ENCODE data around the gene KIF20A.
"Not testable (repeated sequence)": the region's sequence is repeated elsewhere in the genome, so short reads cannot be mapped to it uniquely, and the experiment has no call there.

The KIF20A gene

DNA sequence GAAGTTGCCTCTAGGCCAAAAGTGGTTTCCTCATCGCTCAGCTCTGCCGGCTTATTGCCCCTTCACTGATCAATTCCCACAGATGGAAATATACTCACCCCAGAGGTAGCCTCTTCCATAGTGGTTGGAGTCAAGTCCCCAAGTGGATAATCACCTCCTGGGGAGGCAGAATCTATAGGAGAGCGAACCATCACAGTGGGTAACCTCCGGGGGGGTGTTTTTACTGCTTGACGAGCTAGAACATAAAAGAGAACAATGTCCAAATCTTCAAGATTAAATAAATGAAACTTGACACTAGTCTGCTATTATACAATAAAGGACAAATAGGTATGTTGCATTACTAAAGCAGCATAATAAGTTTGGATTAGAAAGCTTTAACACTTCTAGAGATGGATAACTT lies 9.8 kb upstream of the KIF20A start:
- TF ChIP-seq ZNF274 (IDR thresholded peaks at IDR 0.05; ENCODE audit: low read depth, low read length), result no peak
- no peak overlapping the region for H3K4me3 ChIP-seq (ENCODE audit: low read length)

DNA sequence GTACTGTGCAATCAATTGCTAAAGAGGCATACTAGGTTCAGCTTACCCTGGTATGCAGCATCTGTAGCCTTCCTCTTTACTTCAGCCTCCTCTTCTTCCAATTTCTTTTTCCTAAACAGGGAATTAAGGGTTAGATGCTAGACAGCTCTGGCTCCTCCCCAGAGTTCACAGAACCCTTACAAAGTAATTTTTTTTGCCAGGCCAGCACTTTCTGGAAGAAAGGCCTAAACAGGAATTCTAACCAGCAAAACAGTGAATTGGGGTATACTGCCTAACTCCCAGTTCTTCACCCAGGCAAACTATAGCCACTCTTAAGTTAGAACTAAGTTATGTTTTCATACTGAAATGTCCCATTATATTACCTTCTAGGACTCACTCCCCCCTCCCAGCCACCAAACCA lies 8.6 kb upstream of the KIF20A start:
- no peak overlapping the region for H3K4me3 ChIP-seq (ENCODE audit: low read length)
- TF ChIP-seq ZNF274 (IDR thresholded peaks at IDR 0.05; ENCODE audit: low read depth, low read length), result no peak

- TF ChIP-seq ZNF274 (IDR thresholded peaks at IDR 0.05; ENCODE audit: low read depth, low read length), result no peak
- H3K4me3 ChIP-seq (ENCODE audit: low read length), result peak overlapping the region; percentile 99
These were observed 884 bp upstream of the KIF20A start for GRCh38 chr5:138177941-138178515.

DNA sequence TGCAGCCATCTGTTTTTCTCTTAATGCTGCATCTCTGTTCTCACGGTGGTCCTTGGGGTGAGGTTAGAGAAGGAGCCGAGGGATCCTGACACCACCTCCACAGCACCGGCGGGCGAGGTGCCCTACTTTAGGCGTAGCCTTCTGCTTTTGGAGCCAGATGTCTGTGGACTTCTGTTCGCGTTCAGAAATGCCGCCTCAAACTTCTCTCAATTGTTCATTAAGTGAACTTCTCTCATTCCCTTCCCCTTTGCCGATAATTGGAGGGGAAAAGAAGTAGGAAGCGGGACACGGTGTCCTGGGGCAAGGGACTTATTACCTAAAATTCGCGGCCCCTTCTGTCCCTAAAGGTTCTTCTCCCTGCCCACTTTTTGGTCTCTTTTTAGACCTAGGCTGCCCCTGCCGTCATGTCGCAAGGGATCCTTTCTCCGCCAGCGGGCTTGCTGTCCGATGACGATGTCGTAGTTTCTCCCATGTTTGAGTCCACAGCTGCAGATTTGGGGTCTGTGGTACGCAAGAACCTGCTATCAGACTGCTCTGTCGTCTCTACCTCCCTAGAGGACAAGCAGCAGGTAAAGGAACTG lies 455 bp downstream of the KIF20A start:
- TF ChIP-seq ZNF274 (IDR thresholded peaks at IDR 0.05; ENCODE audit: low read depth, low read length), result no peak
- peak overlapping the region; percentile 99 for H3K4me3 ChIP-seq (ENCODE audit: low read length)

DNA sequence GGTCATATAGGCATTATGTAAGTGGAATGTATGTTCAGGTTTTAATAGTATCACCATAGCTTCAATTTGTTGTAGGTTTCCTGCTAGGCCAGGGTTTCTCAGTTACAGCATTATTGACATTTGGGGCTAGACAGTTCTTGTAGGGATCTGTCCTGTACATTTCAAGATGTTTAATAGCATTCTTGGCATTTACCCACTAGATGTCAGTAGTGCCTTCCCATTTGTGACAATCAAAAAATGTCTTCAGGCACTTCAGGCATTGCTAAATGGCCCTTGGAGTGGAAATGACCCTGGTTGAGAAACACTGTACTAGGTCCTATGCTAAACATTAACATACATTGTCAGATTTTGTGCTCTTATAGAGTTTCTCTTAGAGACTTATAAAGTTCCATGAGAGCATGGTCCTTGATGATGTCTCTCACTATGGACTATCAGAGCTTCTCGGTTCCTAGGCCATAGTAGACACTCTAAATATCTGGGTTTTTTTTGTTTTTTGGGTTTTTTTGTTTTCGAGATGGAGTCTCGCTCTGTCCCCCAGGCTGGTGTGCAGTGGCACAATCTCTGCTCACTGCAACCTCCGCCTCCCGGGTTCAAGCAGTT lies 1.4 kb downstream of the KIF20A start:
- no peak for TF ChIP-seq ZNF274 (IDR thresholded peaks at IDR 0.05; ENCODE audit: low read depth, low read length)
- peak overlapping the region; percentile 99; the same call in 1 of the 2 replicates for H3K4me3 ChIP-seq (ENCODE audit: low read length)

GRCh38 chr5:138180841-138181240 lies 1.9 kb downstream of the KIF20A start:
- H3K4me3 ChIP-seq (ENCODE audit: low read length), result no peak overlapping the region
- no peak for TF ChIP-seq ZNF274 (IDR thresholded peaks at IDR 0.05; ENCODE audit: low read depth, low read length)

- TF ChIP-seq ZNF274 (IDR thresholded peaks at IDR 0.05; ENCODE audit: low read depth, low read length), result no peak
- H3K4me3 ChIP-seq (ENCODE audit: low read length), result no peak overlapping the region
These were observed 3.9 kb downstream of the KIF20A start for GRCh38 chr5:138182808-138183207.

GRCh38 chr5:138186002-138186447 lies 7.1 kb downstream of the KIF20A start:
- H3K4me3 ChIP-seq (ENCODE audit: low read length), result no peak overlapping the region
- TF ChIP-seq ZNF274 (IDR thresholded peaks at IDR 0.05; ENCODE audit: low read depth, low read length), result no peak

DNA sequence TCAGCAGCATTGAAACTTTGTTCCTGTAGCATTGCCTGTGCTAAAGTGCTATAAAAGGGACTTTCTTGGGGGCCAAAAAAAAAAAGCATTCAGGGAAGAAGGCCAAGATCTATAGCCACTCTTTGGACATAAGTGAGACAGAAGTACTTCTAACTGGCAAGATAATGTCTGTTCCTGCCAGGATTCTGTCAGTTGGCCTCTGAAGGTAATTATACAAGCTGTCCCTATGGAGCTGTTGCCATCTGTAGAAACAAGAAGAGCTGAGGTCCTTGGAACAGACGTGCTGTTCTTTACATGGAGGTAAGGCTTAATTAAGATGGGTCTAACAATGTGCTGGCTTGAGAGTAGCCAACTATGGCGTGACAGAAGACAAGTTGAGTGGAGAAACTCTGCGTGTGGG lies 9.7 kb downstream of the KIF20A start:
- no peak overlapping the region for H3K4me3 ChIP-seq (ENCODE audit: low read length)
- no peak for TF ChIP-seq ZNF274 (IDR thresholded peaks at IDR 0.05; ENCODE audit: low read depth, low read length)

DNA sequence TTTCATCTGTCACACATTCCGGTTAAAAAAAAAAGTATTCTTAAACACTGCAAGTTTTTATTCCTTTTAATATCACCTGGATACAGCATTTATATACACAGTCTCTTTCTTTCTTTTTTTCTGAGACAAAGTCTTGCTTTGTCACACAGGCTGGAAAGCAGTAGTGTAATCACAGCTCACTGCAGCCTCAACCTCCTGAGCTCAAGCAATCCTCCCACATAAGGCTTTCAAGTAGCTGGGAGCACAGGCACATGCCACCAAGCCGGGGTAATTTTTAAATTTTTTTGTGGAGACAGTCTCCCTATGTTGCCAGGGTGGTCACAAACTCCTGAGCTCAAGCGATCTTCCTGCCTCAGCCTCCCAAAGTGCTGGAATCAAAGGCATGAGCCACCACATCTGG lies 13.9 kb downstream of the KIF20A start:
- no peak overlapping the region for H3K4me3 ChIP-seq (ENCODE audit: low read length)
- TF ChIP-seq ZNF274 (IDR thresholded peaks at IDR 0.05; ENCODE audit: low read depth, low read length), result no peak

DNA sequence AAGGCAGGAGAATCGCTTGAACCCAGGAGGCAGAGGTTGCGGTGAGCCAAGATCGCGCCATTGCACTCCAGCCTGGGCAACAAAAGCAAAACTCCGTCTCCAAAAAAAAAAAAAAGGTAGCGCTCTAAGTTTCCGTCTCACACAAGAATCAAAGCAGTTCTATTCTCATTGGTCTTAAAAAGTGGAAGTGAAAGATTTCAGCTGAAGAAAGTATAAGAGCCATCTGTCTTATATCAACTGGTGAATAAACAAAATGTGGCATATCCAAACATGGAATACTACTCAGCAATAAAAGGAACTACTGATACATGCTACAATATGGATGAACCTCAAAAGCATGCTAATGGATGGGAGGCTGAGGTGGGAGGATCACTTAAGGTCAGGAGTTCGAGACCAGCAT lies 14.9 kb downstream of the KIF20A start:
- H3K4me3 ChIP-seq (ENCODE audit: low read length), result not testable (repeated sequence)

GRCh38 chr5:138210985-138211384 lies 32.1 kb downstream of the KIF20A start:
- no peak overlapping the region for H3K4me3 ChIP-seq (ENCODE audit: low read length)
- TF ChIP-seq ZNF274 (IDR thresholded peaks at IDR 0.05; ENCODE audit: low read depth, low read length), result no peak

GRCh38 chr5:138212828-138213160 lies 33.9 kb downstream of the KIF20A start:
- TF ChIP-seq ZNF274 (IDR thresholded peaks at IDR 0.05; ENCODE audit: low read depth, low read length), result no peak
- peak overlapping the region; percentile 82 for H3K4me3 ChIP-seq (ENCODE audit: low read length)

- no peak for TF ChIP-seq ZNF274 (IDR thresholded peaks at IDR 0.05; ENCODE audit: low read depth, low read length)
- peak within 1 kb of the TSS; percentile 82 for H3K4me3 ChIP-seq (ENCODE audit: low read length)
These were observed 34.5 kb downstream of the KIF20A start, which contains the start of gene CDC23 for GRCh38 chr5:138213161-138214029. Gene CDC23, minus strand, starts transcription at chr5:138213323. Its CDS starts 11 bp downstream, at chr5:138213312.

DNA sequence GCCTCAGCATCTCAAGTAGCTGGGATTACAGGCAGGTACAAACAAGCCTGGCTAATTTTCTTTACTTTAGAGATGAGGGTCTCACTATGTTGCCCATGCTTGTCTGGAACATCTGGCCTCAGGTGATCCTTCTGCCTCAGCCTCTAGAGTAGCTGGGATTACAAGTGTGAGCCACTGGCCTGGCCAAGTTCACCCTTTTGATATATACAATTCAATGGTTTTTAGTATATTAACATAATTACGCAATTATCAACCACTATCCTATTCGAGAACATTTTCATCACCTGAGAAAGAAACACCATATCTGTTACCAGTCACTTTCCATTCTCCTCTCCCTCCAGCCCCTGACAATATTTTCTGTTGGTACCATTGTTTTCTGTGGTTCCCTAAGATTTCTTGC lies 37.9 kb downstream of the KIF20A start:
- no peak for TF ChIP-seq ZNF274 (IDR thresholded peaks at IDR 0.05; ENCODE audit: low read depth, low read length)
- H3K4me3 ChIP-seq (ENCODE audit: low read length), result no peak overlapping the region

Measured in GM08714 (cell line).